Prostate gland (tissue), 2 donors: ENCODE measurements around the gene RNF144A.

ENCODE experiments used
- POLR2A ChIP-seq: fragments of 450-650 bp; IDR thresholded peaks from one replicate; pipeline ENCODE4 v1.6.1; 2016; ENCODE audit warnings: antibody characterized with exemption, mild to moderate bottlenecking
- POLR2AphosphoS5 ChIP-seq: sonication (generic); formaldehyde crosslinking; IDR thresholded peaks from one replicate; pipeline ENCODE4 v1.6.1; 2017; ENCODE audit warnings: antibody characterized with exemption
- TF ChIP-seq, protein P1 (sequence below), 4 experiments: fragments of 200-600 bp in 2 of 4; fragments of 450-650 bp in 2 of 4; sonication (generic) in 2 of 4; IDR thresholded peaks; 1 replicate in 3 of 4; 2 replicates in 1 of 4; pipeline ENCODE4 v1.5.1; 2016 to 2019; ENCODE audit warnings: antibody characterized with exemption in 4 of 4, mild to moderate bottlenecking in 2 of 4, moderate library complexity in 2 of 4

GRCh38 chr2:6967301-6967700 is 50.1 kb downstream of the RNF144A start:
- TF ChIP-seq, protein P1, sequence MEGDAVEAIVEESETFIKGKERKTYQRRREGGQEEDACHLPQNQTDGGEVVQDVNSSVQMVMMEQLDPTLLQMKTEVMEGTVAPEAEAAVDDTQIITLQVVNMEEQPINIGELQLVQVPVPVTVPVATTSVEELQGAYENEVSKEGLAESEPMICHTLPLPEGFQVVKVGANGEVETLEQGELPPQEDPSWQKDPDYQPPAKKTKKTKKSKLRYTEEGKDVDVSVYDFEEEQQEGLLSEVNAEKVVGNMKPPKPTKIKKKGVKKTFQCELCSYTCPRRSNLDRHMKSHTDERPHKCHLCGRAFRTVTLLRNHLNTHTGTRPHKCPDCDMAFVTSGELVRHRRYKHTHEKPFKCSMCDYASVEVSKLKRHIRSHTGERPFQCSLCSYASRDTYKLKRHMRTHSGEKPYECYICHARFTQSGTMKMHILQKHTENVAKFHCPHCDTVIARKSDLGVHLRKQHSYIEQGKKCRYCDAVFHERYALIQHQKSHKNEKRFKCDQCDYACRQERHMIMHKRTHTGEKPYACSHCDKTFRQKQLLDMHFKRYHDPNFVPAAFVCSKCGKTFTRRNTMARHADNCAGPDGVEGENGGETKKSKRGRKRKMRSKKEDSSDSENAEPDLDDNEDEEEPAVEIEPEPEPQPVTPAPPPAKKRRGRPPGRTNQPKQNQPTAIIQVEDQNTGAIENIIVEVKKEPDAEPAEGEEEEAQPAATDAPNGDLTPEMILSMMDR (IDR thresholded peaks at IDR 0.05) = no peak
- no peak for TF ChIP-seq POLR2A
- no peak for TF ChIP-seq POLR2AphosphoS5
